HG02763 (cell line): Measurements from ENCODE around the gene DCLK3.

Experiments used
- ATAC-seq: cut with Tn5 transposase; IDR thresholded peaks from one replicate; pipeline ENCODE4 v1.9.1; 2021; ENCODE audit warnings: mild to moderate bottlenecking, moderate library complexity; ENCODE audit not compliant: unreplicated experiment

The DCLK3 gene

GRCh38 chr3:36771931-36772330 lies 7.6 kb upstream of the DCLK3 start:
- no peak for ATAC-seq

GRCh38 chr3:36769926-36770325 lies 5.6 kb upstream of the DCLK3 start:
- no peak for ATAC-seq

- no peak for ATAC-seq
These were observed 751 bp upstream of the DCLK3 start for GRCh38 chr3:36765104-36765503.

GRCh38 chr3:36764704-36765038 lies 318 bp upstream of the DCLK3 start:
- ATAC-seq: no peak

- ATAC-seq: no peak
These were observed 1.2 kb downstream of the DCLK3 start for GRCh38 chr3:36762918-36763849.

GRCh38 chr3:36761779-36762178 lies 2.6 kb downstream of the DCLK3 start:
- ATAC-seq: no peak

- no peak for ATAC-seq
These were observed 8.1 kb downstream of the DCLK3 start for GRCh38 chr3:36756269-36756668.

GRCh38 chr3:36751326-36751725 lies 13.0 kb downstream of the DCLK3 start:
- ATAC-seq: no peak

GRCh38 chr3:36750737-36751136 lies 13.6 kb downstream of the DCLK3 start:
- no peak for ATAC-seq

- ATAC-seq: no peak
These were observed 19.6 kb downstream of the DCLK3 start for GRCh38 chr3:36744763-36745162.

- no peak for ATAC-seq
These were observed 20.5 kb downstream of the DCLK3 start for GRCh38 chr3:36743826-36744225.

- ATAC-seq: no peak
These were observed 23.1 kb downstream of the DCLK3 start for GRCh38 chr3:36741285-36741684.

GRCh38 chr3:36740787-36741186 lies 23.6 kb downstream of the DCLK3 start:
- ATAC-seq: no peak

GRCh38 chr3:36738702-36739101 lies 25.7 kb downstream of the DCLK3 start:
- no peak for ATAC-seq

GRCh38 chr3:36736301-36736700 lies 28.1 kb downstream of the DCLK3 start:
- ATAC-seq: no peak

- ATAC-seq: no peak
These were observed 29.6 kb downstream of the DCLK3 start for GRCh38 chr3:36734742-36735141.

GRCh38 chr3:36733723-36734122 lies 30.6 kb downstream of the DCLK3 start:
- ATAC-seq: no peak

- no peak for ATAC-seq
These were observed 31.1 kb downstream of the DCLK3 start for GRCh38 chr3:36733162-36733696.

- no peak for ATAC-seq
These were observed 33.4 kb downstream of the DCLK3 start for GRCh38 chr3:36730966-36731365.

GRCh38 chr3:36729204-36730056 lies 34.9 kb downstream of the DCLK3 start:
- no peak for ATAC-seq

GRCh38 chr3:36714343-36715086 lies 49.8 kb downstream of the DCLK3 start:
- ATAC-seq: no peak
